GM06990 (cell line): ENCODE measurements around the gene ZNF213.

Experiments
- DNase-seq: peaks from one replicate; pipeline ENCODE4 v3.0.0-alpha.2; 2011; ENCODE audit not compliant: insufficient read length; ENCODE audit errors: extremely low read depth
- H3K27me3 ChIP-seq: replicated peaks from 2 replicates; pipeline ENCODE4 v1.6.0; 2011; ENCODE audit warnings: low read length; ENCODE audit not compliant: control insufficient read depth, insufficient read depth
- H3K36me3 ChIP-seq: 2 replicates; pipeline ENCODE4 v1.5.1; 2011; ENCODE audit warnings: low read length; ENCODE audit not compliant: control insufficient read depth, insufficient read depth
- H3K4me3 ChIP-seq: replicated peaks from 2 replicates; pipeline ENCODE4 v1.5.1; 2011; ENCODE audit warnings: low read depth, mild to moderate bottlenecking, control low read depth, low read length
- TF ChIP-seq, protein P1 (sequence below): IDR thresholded peaks from 2 replicates; pipeline ENCODE4 v1.5.1; 2011; ENCODE audit warnings: low read length, control low read depth, mild to moderate bottlenecking, inconsistent platforms; ENCODE audit not compliant: insufficient read depth, poor library complexity, severe bottlenecking

The ZNF213 gene

DNA sequence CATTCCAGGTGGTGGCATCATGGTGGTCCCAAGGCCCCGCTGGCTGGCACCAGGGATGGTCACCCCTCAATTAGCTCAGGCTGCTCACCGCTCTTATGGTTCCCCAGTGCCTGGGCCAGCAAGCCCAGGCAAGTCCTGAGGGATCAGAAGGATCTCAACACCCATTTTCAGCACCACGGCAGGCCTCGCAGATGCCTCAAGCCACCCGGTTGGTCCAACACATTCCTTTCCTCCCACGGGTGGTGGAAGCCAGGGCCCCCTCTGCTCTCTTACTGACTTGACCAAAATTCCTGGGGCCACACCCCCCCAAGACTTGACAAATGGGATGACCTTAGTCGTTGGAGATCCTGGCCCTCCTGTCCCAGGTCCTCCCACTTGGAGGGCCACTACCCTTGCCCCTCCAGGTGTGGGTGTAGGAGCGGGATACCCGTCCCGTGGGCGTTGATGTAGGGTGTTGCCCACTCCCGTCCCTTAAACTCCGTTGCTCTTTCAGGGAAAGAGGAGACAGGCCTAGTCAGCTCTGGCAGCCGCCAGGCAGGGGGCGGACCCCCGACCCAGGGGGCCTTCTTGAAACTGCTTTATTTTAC is 16.5 kb upstream of the ZNF213 start:
- TF ChIP-seq, protein P1, sequence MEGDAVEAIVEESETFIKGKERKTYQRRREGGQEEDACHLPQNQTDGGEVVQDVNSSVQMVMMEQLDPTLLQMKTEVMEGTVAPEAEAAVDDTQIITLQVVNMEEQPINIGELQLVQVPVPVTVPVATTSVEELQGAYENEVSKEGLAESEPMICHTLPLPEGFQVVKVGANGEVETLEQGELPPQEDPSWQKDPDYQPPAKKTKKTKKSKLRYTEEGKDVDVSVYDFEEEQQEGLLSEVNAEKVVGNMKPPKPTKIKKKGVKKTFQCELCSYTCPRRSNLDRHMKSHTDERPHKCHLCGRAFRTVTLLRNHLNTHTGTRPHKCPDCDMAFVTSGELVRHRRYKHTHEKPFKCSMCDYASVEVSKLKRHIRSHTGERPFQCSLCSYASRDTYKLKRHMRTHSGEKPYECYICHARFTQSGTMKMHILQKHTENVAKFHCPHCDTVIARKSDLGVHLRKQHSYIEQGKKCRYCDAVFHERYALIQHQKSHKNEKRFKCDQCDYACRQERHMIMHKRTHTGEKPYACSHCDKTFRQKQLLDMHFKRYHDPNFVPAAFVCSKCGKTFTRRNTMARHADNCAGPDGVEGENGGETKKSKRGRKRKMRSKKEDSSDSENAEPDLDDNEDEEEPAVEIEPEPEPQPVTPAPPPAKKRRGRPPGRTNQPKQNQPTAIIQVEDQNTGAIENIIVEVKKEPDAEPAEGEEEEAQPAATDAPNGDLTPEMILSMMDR, result no peak
- Histone ChIP-seq H3K36me3 (no peaks in the 10 kb centered on the region), H3K27me3 (no peaks in the 10 kb centered on the region; the same call in 1 of the 2 replicates)

DNA sequence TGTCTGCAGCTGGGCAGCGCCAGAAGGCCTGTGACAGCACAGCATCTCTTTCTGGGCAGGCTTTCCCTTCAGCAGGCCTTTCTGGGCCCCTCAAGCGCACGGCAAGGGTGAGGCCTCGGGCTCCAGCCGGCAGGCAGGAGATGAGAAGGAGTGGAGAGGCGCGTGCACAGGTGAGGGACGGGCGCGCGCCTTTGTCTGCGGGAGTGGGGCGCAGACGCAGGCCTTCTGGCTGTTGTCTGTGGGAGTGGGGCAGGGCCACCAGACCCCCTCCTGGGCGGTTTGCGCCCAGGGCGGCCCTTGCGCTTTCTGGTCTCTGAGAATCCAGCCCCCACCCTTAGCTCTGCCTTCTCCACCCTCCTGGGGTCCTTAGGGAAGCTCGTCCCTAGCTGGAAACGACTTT is 16.0 kb upstream of the ZNF213 start:
- no peak for DNase-seq
- H3K36me3 ChIP-seq, result no peaks in the 10 kb centered on the region
- TF ChIP-seq, protein P1, result no peak
- H3K4me3 ChIP-seq, result no peak overlapping the region
- no peaks in the 10 kb centered on the region for H3K27me3 ChIP-seq

More for the DNA sequence above, 16.5 kb upstream of the ZNF213 start:
- no peak for DNase-seq
- no peak overlapping the region for H3K4me3 ChIP-seq

DNA sequence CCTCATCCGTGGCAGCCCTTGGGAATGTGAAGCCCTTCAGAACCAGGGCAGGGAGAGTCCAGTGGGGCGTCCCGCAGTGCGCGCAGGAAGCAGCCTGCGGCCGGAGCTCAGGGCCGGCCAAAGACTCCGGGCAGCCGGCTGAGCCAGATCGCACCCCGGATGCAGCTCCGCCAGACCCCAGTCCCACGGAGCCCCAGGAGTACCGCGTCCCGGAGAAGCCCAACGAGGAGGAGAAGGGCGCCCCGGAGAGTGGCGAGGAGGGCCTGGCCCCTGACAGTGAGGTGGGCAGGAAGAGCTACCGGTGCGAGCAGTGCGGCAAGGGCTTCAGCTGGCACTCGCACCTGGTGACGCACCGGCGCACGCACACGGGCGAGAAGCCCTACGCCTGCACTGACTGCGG is 15.5 kb upstream of the ZNF213 start:
- H3K4me3 ChIP-seq, result no peak overlapping the region
- H3K36me3 ChIP-seq, result no peaks in the 10 kb centered on the region
- H3K27me3 ChIP-seq, result no peaks in the 10 kb centered on the region
- DNase-seq, result no peak
- TF ChIP-seq, protein P1, result no peak

DNA sequence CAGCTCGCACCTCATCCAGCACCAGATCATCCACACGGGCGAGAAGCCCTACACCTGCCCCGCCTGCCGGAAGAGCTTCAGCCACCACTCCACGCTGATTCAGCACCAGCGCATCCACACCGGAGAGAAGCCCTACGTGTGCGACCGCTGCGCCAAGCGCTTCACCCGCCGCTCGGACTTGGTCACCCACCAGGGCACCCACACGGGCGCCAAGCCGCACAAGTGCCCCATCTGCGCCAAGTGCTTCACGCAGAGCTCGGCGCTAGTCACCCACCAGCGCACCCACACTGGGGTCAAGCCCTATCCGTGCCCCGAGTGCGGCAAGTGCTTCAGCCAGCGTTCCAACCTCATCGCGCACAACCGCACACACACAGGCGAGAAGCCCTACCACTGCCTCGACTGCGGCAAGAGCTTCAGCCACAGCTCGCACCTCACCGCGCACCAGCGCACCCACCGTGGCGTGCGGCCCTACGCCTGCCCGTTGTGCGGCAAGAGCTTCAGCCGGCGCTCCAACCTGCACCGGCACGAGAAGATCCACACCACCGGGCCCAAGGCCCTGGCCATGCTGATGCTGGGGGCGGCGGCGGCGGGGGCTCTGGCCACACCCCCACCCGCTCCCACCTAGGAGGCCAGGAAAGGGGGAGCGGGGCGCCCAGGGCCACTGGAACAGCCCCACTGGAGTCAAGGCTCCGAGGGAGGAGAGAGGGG is 15.0 kb upstream of the ZNF213 start:
- Histone ChIP-seq H3K4me3 (no peak overlapping the region), H3K27me3 (no peaks in the 10 kb centered on the region), H3K36me3 (no peaks in the 10 kb centered on the region)
- TF ChIP-seq, protein P1, result no peak
- DNase-seq, result no peak

DNA sequence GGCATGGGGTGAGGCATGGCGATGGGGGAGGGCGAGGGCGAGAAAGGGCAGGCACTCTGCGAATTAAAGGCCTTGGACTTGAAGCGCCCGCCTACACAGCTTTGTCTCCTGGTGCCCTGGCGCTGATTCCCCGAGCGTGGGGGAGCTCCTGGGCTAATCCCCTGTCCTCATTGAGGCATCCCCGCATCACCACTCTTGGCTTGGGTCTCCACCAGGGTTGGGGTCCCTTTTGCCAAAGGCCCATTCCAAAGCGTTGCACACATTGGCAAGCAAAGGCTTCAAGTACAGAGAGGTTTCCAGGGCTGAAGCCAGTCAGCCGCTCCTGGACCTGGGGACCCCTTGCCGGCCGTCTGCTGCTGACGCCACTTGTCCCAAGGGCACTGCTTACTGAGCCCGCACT is 14.4 kb upstream of the ZNF213 start:
- TF ChIP-seq, protein P1, result no peak
- Histone ChIP-seq H3K4me3 (no peak overlapping the region), H3K27me3 (no peaks in the 10 kb centered on the region), H3K36me3 (no peaks in the 10 kb centered on the region)
- DNase-seq, result no peak
